Gastroesophageal sphincter (tissue), 3 donors: ENCODE measurements around the gene ST6GALNAC1.

ENCODE experiments used
- EP300 ChIP-seq: sonication (generic); formaldehyde crosslinking; IDR thresholded peaks from one replicate; pipeline ENCODE4 v1.6.1; 2017; ENCODE audit warnings: antibody characterized with exemption, mild to moderate bottlenecking
- POLR2A ChIP-seq, 2 donors: fragments of 450-650 bp; IDR thresholded peaks; one replicate each; pipeline ENCODE4 v1.6.1; 2017; ENCODE audit warnings: antibody characterized with exemption in 2 of 2, mild to moderate bottlenecking in 2 of 2, moderate library complexity in 1 of 2
- POLR2AphosphoS5 ChIP-seq: sonication (generic); formaldehyde crosslinking; IDR thresholded peaks from one replicate; pipeline ENCODE4 v1.6.1; 2017; ENCODE audit warnings: antibody characterized with exemption
- TF ChIP-seq, protein P1 (sequence below), 4 experiments: fragments of 200-600 bp in 2 of 4; fragments of 450-650 bp in 2 of 4; sonication (generic) in 1 of 4; IDR thresholded peaks; one replicate each; pipeline ENCODE4 v1.5.1; 2017 to 2019; ENCODE audit warnings: antibody characterized with exemption in 4 of 4, mild to moderate bottlenecking in 2 of 4, moderate library complexity in 2 of 4

DNA sequence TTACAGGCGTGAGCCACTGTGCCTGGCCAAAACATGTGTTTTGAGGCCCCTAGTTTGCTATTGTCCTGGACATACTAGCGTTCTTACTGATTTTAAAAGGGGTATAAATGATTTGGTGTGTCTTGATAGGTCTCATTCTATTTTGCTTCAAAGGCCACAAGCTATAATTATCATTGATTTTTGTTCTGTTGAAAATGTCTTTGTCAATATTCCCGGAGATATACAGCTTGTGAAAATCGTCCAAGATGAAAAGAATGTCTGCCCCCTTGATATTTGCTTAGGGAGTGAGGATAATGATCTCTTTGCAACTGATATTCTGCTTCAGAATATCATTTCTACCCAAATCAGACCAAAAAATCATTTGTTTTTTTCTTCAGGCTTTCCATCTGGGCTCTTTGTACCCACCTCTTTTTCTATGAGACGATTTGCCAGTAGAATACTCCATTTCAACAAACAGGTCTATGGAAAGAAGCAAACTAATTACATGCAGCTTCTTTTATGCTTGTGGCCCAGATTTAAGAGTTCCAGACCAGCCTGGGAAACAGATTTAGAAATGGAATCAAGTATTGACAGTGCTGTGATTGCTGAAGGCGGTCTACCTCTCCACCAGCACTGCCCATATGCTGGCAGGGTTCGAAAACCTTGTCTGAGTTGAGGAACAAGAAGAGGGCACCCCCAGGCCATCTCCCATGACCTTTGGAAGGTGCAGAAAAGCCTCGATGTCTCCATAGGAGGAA is 14.1 kb upstream of the ST6GALNAC1 start:
- TF ChIP-seq, protein P1, sequence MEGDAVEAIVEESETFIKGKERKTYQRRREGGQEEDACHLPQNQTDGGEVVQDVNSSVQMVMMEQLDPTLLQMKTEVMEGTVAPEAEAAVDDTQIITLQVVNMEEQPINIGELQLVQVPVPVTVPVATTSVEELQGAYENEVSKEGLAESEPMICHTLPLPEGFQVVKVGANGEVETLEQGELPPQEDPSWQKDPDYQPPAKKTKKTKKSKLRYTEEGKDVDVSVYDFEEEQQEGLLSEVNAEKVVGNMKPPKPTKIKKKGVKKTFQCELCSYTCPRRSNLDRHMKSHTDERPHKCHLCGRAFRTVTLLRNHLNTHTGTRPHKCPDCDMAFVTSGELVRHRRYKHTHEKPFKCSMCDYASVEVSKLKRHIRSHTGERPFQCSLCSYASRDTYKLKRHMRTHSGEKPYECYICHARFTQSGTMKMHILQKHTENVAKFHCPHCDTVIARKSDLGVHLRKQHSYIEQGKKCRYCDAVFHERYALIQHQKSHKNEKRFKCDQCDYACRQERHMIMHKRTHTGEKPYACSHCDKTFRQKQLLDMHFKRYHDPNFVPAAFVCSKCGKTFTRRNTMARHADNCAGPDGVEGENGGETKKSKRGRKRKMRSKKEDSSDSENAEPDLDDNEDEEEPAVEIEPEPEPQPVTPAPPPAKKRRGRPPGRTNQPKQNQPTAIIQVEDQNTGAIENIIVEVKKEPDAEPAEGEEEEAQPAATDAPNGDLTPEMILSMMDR (IDR thresholded peaks at IDR 0.05): no peak
- TF ChIP-seq POLR2A (IDR thresholded peaks at IDR 0.05) (no peak), EP300 (no peak), POLR2AphosphoS5 (no peak)
